Upper lobe of left lung (tissue), 6 donors: ENCODE data around the gene KLHL29. TPM values are rescaled to one million over a fixed set of nuclear protein-coding genes. Genes with fewer than 3 reads are reported as not detected.

Source experiments
- ATAC-seq, 2 donors: fragments of 200-7000 bp; cut with Tn5 transposase; one replicate each; pipeline ENCODE4 v1.9.1; 2022; ENCODE audit warnings: mild to moderate bottlenecking in 2 of 2, moderate library complexity in 2 of 2; ENCODE audit not compliant: low FRiP score in 2 of 2
- DNase-seq, 2 donors: peaks; one replicate each; pipeline ENCODE4 v3.0.0-alpha.2; 2019 to 2020
- H3K27ac ChIP-seq, 4 donors: fragments of 200-600 bp; sonication (generic); one replicate each; pipeline ENCODE4 v1.5.1; 2016 to 2019
- H3K27me3 ChIP-seq, 4 donors: fragments of 200-600 bp; sonication (generic); one replicate each; pipeline ENCODE4 v1.5.1; 2017 to 2019
- H3K36me3 ChIP-seq, 4 donors: fragments of 200-600 bp; sonication (generic); one replicate each; pipeline ENCODE4 v1.5.1; 2016 to 2019
- H3K4me1 ChIP-seq, 4 donors: fragments of 200-600 bp; sonication (generic); one replicate each; pipeline ENCODE4 v1.5.1; 2018 to 2019
- H3K4me3 ChIP-seq, 4 donors: fragments of 200-600 bp; sonication (generic); one replicate each; pipeline ENCODE4 v1.5.1; 2017 to 2019; ENCODE audit warnings: mild to moderate bottlenecking in 2 of 4, moderate library complexity in 1 of 4
- H3K9me3 ChIP-seq, 4 donors: fragments of 200-600 bp; sonication (generic); one replicate each; pipeline ENCODE4 v1.5.1; 2018 to 2019
- CTCF ChIP-seq, 6 experiments: fragments of 450-650 bp in 4 of 6; fragments of 200-600 bp in 2 of 6; sonication (generic) in 2 of 6; IDR thresholded peaks; one replicate each; pipeline ENCODE4 v1.5.1; 2016 to 2019; ENCODE audit warnings: antibody characterized with exemption in 6 of 6
- EP300 ChIP-seq, 4 donors: sonication (generic); formaldehyde crosslinking; IDR thresholded peaks; one replicate each; pipeline ENCODE4 v1.5.1; 2017; ENCODE audit warnings: antibody characterized with exemption in 4 of 4, control low read depth in 2 of 4
- POLR2A ChIP-seq, 4 donors: fragments of 450-650 bp; IDR thresholded peaks; one replicate each; pipeline ENCODE4 v1.5.1; 2016 to 2017; ENCODE audit warnings: antibody characterized with exemption in 4 of 4, mild to moderate bottlenecking in 2 of 4
- POLR2AphosphoS5 ChIP-seq, 2 donors: sonication (generic); formaldehyde crosslinking; IDR thresholded peaks; one replicate each; pipeline ENCODE4 v1.5.1; 2017; ENCODE audit warnings: antibody characterized with exemption in 2 of 2
- WGBS, 2 donors: methylation state at CpG; one replicate each; pipeline ENCODE4 v1.1.5; 2017 to 2018; 5-methylcytosine and 5-hydroxymethylcytosine counted together
- total RNA-seq, 6 donors: library from RNA; depleted of rRNA in 4 of 6; stranded (reverse); fragments of >200 nt in 4 of 6; gene quantifications; one replicate each; pipeline versions ENCODE4 v1.1.0 to v1.2.1, GENCODE V29; 2016 to 2021
- donor health status: DM: no; HTN: no; CAD: no; lungs with moderate emphysema.
- donor health status: DM: no; HTN: yes; CAD: no; lungs with severe emphysema.

The KLHL29 gene
- total RNA-seq, 6 donors from 2014 or later: 8.6 to 34.4 (median 18.2) TPM

GRCh38 chr2:23489471-23490322, 104.7 kb downstream of the KLHL29 start:
- Histone ChIP-seq H3K9me3 (no peaks in the 10 kb centered on the region), H3K4me3 (no peak overlapping the region), H3K27me3 (no peaks in the 10 kb centered on the region), H3K36me3 (no peaks in the 10 kb centered on the region), H3K27ac (no peak overlapping the region), H3K4me1 (no peaks in the 10 kb centered on the region)
- no peak for TF ChIP-seq POLR2A (IDR thresholded peaks at IDR 0.05)
- no peak for TF ChIP-seq CTCF (IDR thresholded peaks at IDR 0.05)
- TF ChIP-seq POLR2AphosphoS5 (IDR thresholded peaks at IDR 0.05): no peak
- TF ChIP-seq EP300 (IDR thresholded peaks at IDR 0.05): no peak
- DNase-seq (no peak), ATAC-seq (no peak)
- 73 to 79% methylated on average over 19 of the region's 19 CpGs for WGBS, 2 donors

GRCh38 chr2:23491591-23492336, 106.8 kb downstream of the KLHL29 start:
- Histone ChIP-seq H3K4me3 (no peak overlapping the region), H3K27ac (no peak overlapping the region), H3K36me3 (no peaks in the 10 kb centered on the region), H3K9me3 (no peaks in the 10 kb centered on the region), H3K27me3 (no peaks in the 10 kb centered on the region), H3K4me1 (peaks cover 0 to 3% (median under 1%) of the 10 kb centered on the region in 4 donors)
- 91 to 93% methylated on average over 12 of the region's 12 CpGs for WGBS, 2 donors
- ATAC-seq: no peak
- no peak for TF ChIP-seq POLR2AphosphoS5 (IDR thresholded peaks at IDR 0.05)
- no peak for TF ChIP-seq CTCF (IDR thresholded peaks at IDR 0.05)
- TF ChIP-seq POLR2A (IDR thresholded peaks at IDR 0.05): no peak
- no peak for TF ChIP-seq EP300 (IDR thresholded peaks at IDR 0.05)
- no peak for DNase-seq

- no peak for ATAC-seq
- Histone ChIP-seq H3K36me3 (no peaks in the 10 kb centered on the region), H3K27me3 (no peaks in the 10 kb centered on the region), H3K4me1 (peaks cover 0 to 7% (median 1%) of the 10 kb centered on the region in 4 donors), H3K4me3 (no peak overlapping the region), H3K9me3 (no peaks in the 10 kb centered on the region), H3K27ac (no peak overlapping the region)
- WGBS, 2 donors: 92 to 93% methylated on average over 4 to 5 of the region's 5 CpGs
- DNase-seq: no peak
- TF ChIP-seq CTCF (IDR thresholded peaks at IDR 0.05) (no peak), POLR2AphosphoS5 (IDR thresholded peaks at IDR 0.05) (no peak), EP300 (IDR thresholded peaks at IDR 0.05) (no peak), POLR2A (IDR thresholded peaks at IDR 0.05) (no peak)
These were observed 107.3 kb downstream of the KLHL29 start for GRCh38 chr2:23492337-23492675.

- 60 to 80% methylated on average over 7 of the region's 7 CpGs for WGBS, 2 donors
- TF ChIP-seq POLR2A (IDR thresholded peaks at IDR 0.05) (no peak), EP300 (IDR thresholded peaks at IDR 0.05) (no peak), CTCF (IDR thresholded peaks at IDR 0.05) (no peak), POLR2AphosphoS5 (IDR thresholded peaks at IDR 0.05) (no peak)
- Histone ChIP-seq H3K9me3 (no peaks in the 10 kb centered on the region), H3K36me3 (no peaks in the 10 kb centered on the region), H3K27ac (no peak overlapping the region), H3K4me1 (peaks cover 0 to 8% (median 1%) of the 10 kb centered on the region in 4 donors), H3K4me3 (no peak overlapping the region), H3K27me3 (no peaks in the 10 kb centered on the region)
- DNase-seq (peak in 1 of 2 donors; percentile 62), ATAC-seq (no peak)
These were observed 107.9 kb downstream of the KLHL29 start for GRCh38 chr2:23492921-23493320.
